Measurements from ENCODE around the gene KRT28. TPM values are rescaled to one million over a fixed set of nuclear protein-coding genes. Genes with fewer than 3 reads are reported as not detected.

KRT28 gene
- total RNA-seq (ENCODE audit: unreplicated experiment), result not detected
- long read RNA-seq, result 0 reads

GRCh38 chr17:40799859-40800258 is at the start of gene KRT28:
Gene KRT28 (minus strand): TSS chr17:40799959. CDS start chr17:40799893, 66 bp downstream.
- Mint-ChIP-seq H3K9me3 (ENCODE audit: unreplicated experiment) (no peaks in the 10 kb centered on the region), H3K36me3 (ENCODE audit: low read depth, unreplicated experiment) (no peaks in the 10 kb centered on the region), H3K27me3 (ENCODE audit: unreplicated experiment) (no peaks in the 10 kb centered on the region), H3K4me1 (ENCODE audit: unreplicated experiment) (peaks cover 4% of the 10 kb centered on the region), H3K27ac (ENCODE audit: unreplicated experiment) (no peak within 1 kb of the TSS), H3K4me3 (ENCODE audit: unreplicated experiment) (no peak within 1 kb of the TSS)
- no peak for DNase-seq (ENCODE audit: low spot score)
- no peak for TF ChIP-seq CTCF (IDR thresholded peaks at IDR 0.05; ENCODE audit: unreplicated experiment)

- DNase-seq (ENCODE audit: low spot score), result no peak
- Mint-ChIP-seq H3K4me1 (ENCODE audit: unreplicated experiment) (no peaks in the 10 kb centered on the region), H3K36me3 (ENCODE audit: low read depth, unreplicated experiment) (no peaks in the 10 kb centered on the region), H3K27me3 (ENCODE audit: unreplicated experiment) (no peaks in the 10 kb centered on the region), H3K9me3 (ENCODE audit: unreplicated experiment) (no peaks in the 10 kb centered on the region), H3K27ac (ENCODE audit: unreplicated experiment) (no peak overlapping the region), H3K4me3 (ENCODE audit: unreplicated experiment) (no peak overlapping the region)
- no peak for TF ChIP-seq CTCF (IDR thresholded peaks at IDR 0.05; ENCODE audit: unreplicated experiment)
Observed at GRCh38 chr17:40848583-40849235, 49.0 kb upstream of the KRT28 start.

GRCh38 chr17:40846515-40847144 is 46.9 kb upstream of the KRT28 start:
- no peak for DNase-seq (ENCODE audit: low spot score)
- Mint-ChIP-seq H3K9me3 (ENCODE audit: unreplicated experiment) (no peaks in the 10 kb centered on the region), H3K27me3 (ENCODE audit: unreplicated experiment) (no peaks in the 10 kb centered on the region), H3K4me3 (ENCODE audit: unreplicated experiment) (no peak overlapping the region), H3K27ac (ENCODE audit: unreplicated experiment) (no peak overlapping the region), H3K4me1 (ENCODE audit: unreplicated experiment) (peaks cover 4% of the 10 kb centered on the region), H3K36me3 (ENCODE audit: low read depth, unreplicated experiment) (no peaks in the 10 kb centered on the region)
- no peak for TF ChIP-seq CTCF (IDR thresholded peaks at IDR 0.05; ENCODE audit: unreplicated experiment)

GRCh38 chr17:40844671-40845107 is 44.9 kb upstream of the KRT28 start:
- H3K27me3 Mint-ChIP-seq (ENCODE audit: unreplicated experiment), result no peaks in the 10 kb centered on the region
- H3K4me3 Mint-ChIP-seq (ENCODE audit: unreplicated experiment), result no peak overlapping the region
- no peaks in the 10 kb centered on the region for H3K36me3 Mint-ChIP-seq (ENCODE audit: low read depth, unreplicated experiment)
- no peak for TF ChIP-seq CTCF (IDR thresholded peaks at IDR 0.05; ENCODE audit: unreplicated experiment)
- no peaks in the 10 kb centered on the region for H3K9me3 Mint-ChIP-seq (ENCODE audit: unreplicated experiment)
- DNase-seq (ENCODE audit: low spot score), result no peak
- H3K4me1 Mint-ChIP-seq (ENCODE audit: unreplicated experiment), result peaks cover 5% of the 10 kb centered on the region
- H3K27ac Mint-ChIP-seq (ENCODE audit: unreplicated experiment), result no peak overlapping the region

GRCh38 chr17:40843242-40843641 is 43.5 kb upstream of the KRT28 start:
- Mint-ChIP-seq H3K36me3 (ENCODE audit: low read depth, unreplicated experiment) (no peaks in the 10 kb centered on the region), H3K4me1 (ENCODE audit: unreplicated experiment) (peaks cover 13% of the 10 kb centered on the region), H3K27me3 (ENCODE audit: unreplicated experiment) (no peaks in the 10 kb centered on the region), H3K9me3 (ENCODE audit: unreplicated experiment) (no peaks in the 10 kb centered on the region), H3K27ac (ENCODE audit: unreplicated experiment) (no peak overlapping the region), H3K4me3 (ENCODE audit: unreplicated experiment) (no peak overlapping the region)
- TF ChIP-seq CTCF (IDR thresholded peaks at IDR 0.05; ENCODE audit: unreplicated experiment), result no peak
- DNase-seq (ENCODE audit: low spot score), result no peak
